Measurements from ENCODE around the gene SFTPA2.

GRCh38 chr10:79604294-79604693 is 44.1 kb upstream of the SFTPA2 start:
- TF ChIP-seq CTCF (IDR thresholded peaks at IDR 0.05; ENCODE audit: low read depth, low read length, missing input control) (no peak), RAD21 (IDR thresholded peaks at IDR 0.05) (no peak), MAX (IDR thresholded peaks at IDR 0.05) (no peak), REST (IDR thresholded peaks at IDR 0.05) (no peak), EGR1 (IDR thresholded peaks at IDR 0.05; ENCODE audit: low read depth in 2 of 2) (no peak), HNF4G (IDR thresholded peaks at IDR 0.05) (no peak), GABPA (IDR thresholded peaks at IDR 0.05 in 1 of 2, conservative IDR thresholded peaks at IDR 0.05 in 1 of 2) (no peak), FOXA1 (IDR thresholded peaks at IDR 0.05) (no peak), SP1 (IDR thresholded peaks at IDR 0.05) (no peak), YY1 (IDR thresholded peaks at IDR 0.05) (no peak)
